ENCODE results near the gene IRF3.

IRF3 gene

GRCh38 chr19:49665351-49666119 is at the start of gene IRF3, which contains the start of gene BCL2L12:
Gene IRF3 (minus strand): TSS chr19:49665857. CDS start chr19:49664838, 1,019 bp downstream.
Gene BCL2L12 (plus strand): TSS chr19:49665933. CDS start chr19:49666693, 760 bp downstream.
- DNase-seq, result peak; percentile 86

- no peak for DNase-seq
Measured at GRCh38 chr19:49713236-49713845, 47.7 kb upstream of the IRF3 start.

GRCh38 chr19:49712397-49712859 is 46.8 kb upstream of the IRF3 start:
- DNase-seq, result no peak

GRCh38 chr19:49710372-49710951 is 44.8 kb upstream of the IRF3 start:
- DNase-seq, result no peak

- DNase-seq, result no peak
Measured at GRCh38 chr19:49705919-49706318, 40.3 kb upstream of the IRF3 start.

- no peak for DNase-seq
Measured at GRCh38 chr19:49704888-49705642, 39.4 kb upstream of the IRF3 start.

- no peak for DNase-seq
Measured at GRCh38 chr19:49701271-49701786, 35.7 kb upstream of the IRF3 start.

- DNase-seq, result no peak
Measured at GRCh38 chr19:49700563-49700962, 34.9 kb upstream of the IRF3 start.

GRCh38 chr19:49699364-49699763 is 33.7 kb upstream of the IRF3 start:
- no peak for DNase-seq

GRCh38 chr19:49696865-49697264 is 31.2 kb upstream of the IRF3 start:
- DNase-seq, result no peak

GRCh38 chr19:49696115-49696514 is 30.5 kb upstream of the IRF3 start:
- no peak for DNase-seq

GRCh38 chr19:49692147-49692506 is 26.5 kb upstream of the IRF3 start:
- no peak for DNase-seq

- peak; percentile 63 for DNase-seq
Measured at GRCh38 chr19:49691243-49692146, 25.8 kb upstream of the IRF3 start.

GRCh38 chr19:49690656-49691242 is 25.1 kb upstream of the IRF3 start, which contains the start of gene CPT1C:
Gene CPT1C (plus strand): TSS chr19:49691116. CDS start chr19:49692253, 1,137 bp downstream.
- DNase-seq, result peak; percentile 84

GRCh38 chr19:49690079-49690655 is 24.5 kb upstream of the IRF3 start:
- no peak for DNase-seq

GRCh38 chr19:49689133-49690078 is 23.7 kb upstream of the IRF3 start, which contains the start of gene ADM5:
Gene ADM5 (plus strand): TSS chr19:49689594. CDS start chr19:49689838, 244 bp downstream.
- peak; percentile 52 for DNase-seq

GRCh38 chr19:49688531-49689132 is 23.0 kb upstream of the IRF3 start:
- no peak for DNase-seq

- DNase-seq, result no peak
Measured at GRCh38 chr19:49687566-49688316, 22.1 kb upstream of the IRF3 start.

All from DMS153 (cell line).